NCI-H2081 (cell line): ENCODE data around the gene CCDC175.

Experiments used
- DNase-seq, 2 experiments: peaks; one replicate each; lab custom pipeline; 2025; lab: John Stamatoyannopoulos, UW

The CCDC175 gene

GRCh38 chr14:59540852-59541251, 35.8 kb downstream of the CCDC175 start:
- DNase-seq, result no peak

GRCh38 chr14:59538936-59539335, 37.7 kb downstream of the CCDC175 start:
- no peak for DNase-seq

- no peak for DNase-seq
These were observed 39.1 kb downstream of the CCDC175 start for GRCh38 chr14:59537476-59537875.

GRCh38 chr14:59534361-59534987, 42.1 kb downstream of the CCDC175 start:
- DNase-seq, result no peak

- no peak for DNase-seq
These were observed 44.2 kb downstream of the CCDC175 start for GRCh38 chr14:59532419-59532818.

- DNase-seq, result no peak
These were observed 46.3 kb downstream of the CCDC175 start for GRCh38 chr14:59530349-59530748.

GRCh38 chr14:59529189-59529588, 47.4 kb downstream of the CCDC175 start:
- DNase-seq, result no peak

- DNase-seq, result no peak
These were observed 56.4 kb downstream of the CCDC175 start for GRCh38 chr14:59520224-59520623.

- DNase-seq, result peak; percentile 19 to 52
These were observed 64.6 kb downstream of the CCDC175 start for GRCh38 chr14:59511916-59512575.

GRCh38 chr14:59510966-59511365, 65.6 kb downstream of the CCDC175 start:
- DNase-seq, result no peak

- no peak for DNase-seq
These were observed 66.6 kb downstream of the CCDC175 start for GRCh38 chr14:59510001-59510400.

GRCh38 chr14:59509101-59509500, 67.5 kb downstream of the CCDC175 start:
- no peak for DNase-seq

- no peak for DNase-seq
These were observed 68.9 kb downstream of the CCDC175 start for GRCh38 chr14:59507752-59508103.

GRCh38 chr14:59507063-59507751, 69.4 kb downstream of the CCDC175 start:
- DNase-seq, result peak; percentile 56 to 57

- no peak for DNase-seq
These were observed 73.4 kb downstream of the CCDC175 start for GRCh38 chr14:59503256-59503655.

- no peak for DNase-seq
These were observed 75.9 kb downstream of the CCDC175 start for GRCh38 chr14:59500732-59501131.

- DNase-seq, result no peak
These were observed 84.2 kb downstream of the CCDC175 start for GRCh38 chr14:59492384-59492783.

GRCh38 chr14:59490756-59491155, 85.9 kb downstream of the CCDC175 start:
- no peak for DNase-seq

GRCh38 chr14:59484639-59485175, 91.9 kb downstream of the CCDC175 start:
- DNase-seq, result peak in 1 of 2 experiments; percentile 61

GRCh38 chr14:59483819-59484638, 92.6 kb downstream of the CCDC175 start, which contains the start of the genes JKAMP and L3HYPDH:
Gene JKAMP (plus strand): TSS chr14:59484517. CDS start chr14:59484590, 73 bp downstream.
Gene L3HYPDH (minus strand): TSS chr14:59484408. CDS start chr14:59484316, 92 bp downstream.
- DNase-seq, result peak; percentile 97

GRCh38 chr14:59483363-59483762, 93.2 kb downstream of the CCDC175 start:
- DNase-seq, result peak in 1 of 2 experiments; percentile 49
